HEK293 (cell line): ENCODE measurements around the gene MCTP1.

ENCODE experiments used
- CTCF ChIA-PET: fragments of 350-600 bp; formaldehyde crosslinking; extraction: SDS; loops from one replicate; lab custom pipeline; 2021; ENCODE audit warnings: antibody characterized with exemption; lab: Yijun Ruan, JAX
- POLR2A ChIA-PET: fragments of 300-600 bp; formaldehyde crosslinking; extraction: SDS; loops from one replicate; lab custom pipeline; 2020; ENCODE audit warnings: antibody characterized with exemption, inconsistent platforms; lab: Yijun Ruan, JAX
- H3K27ac ChIP-seq: fragments of 200-500 bp; sonication (Bioruptor generic); 2 replicates; pipeline ENCODE4 v1.5.1; 2014; ENCODE audit warnings: low read depth, low read length, control low read depth, inconsistent platforms; ENCODE audit errors: extremely low read depth
- H3K36me3 ChIP-seq, 2 experiments: fragments of 200-500 bp in 1 of 2; sonication (Bioruptor generic) in 1 of 2; 1 replicate in 1 of 2; 2 replicates in 1 of 2; pipeline ENCODE4 v1.5.1; 2014 to 2017; ENCODE audit warnings: inconsistent platforms in 2 of 2, low read length in 2 of 2; ENCODE audit not compliant: control insufficient read depth in 2 of 2, insufficient read depth in 1 of 2
- H3K4me1 ChIP-seq: fragments of 200-500 bp; sonication (Bioruptor generic); 2 replicates; pipeline ENCODE4 v1.5.1; 2014; ENCODE audit warnings: mild to moderate bottlenecking, low read length, inconsistent platforms; ENCODE audit not compliant: control insufficient read depth, insufficient read depth
- H3K4me3 ChIP-seq: 2 replicates; pipeline ENCODE4 v1.5.1; 2011; ENCODE audit warnings: low read depth, mild to moderate bottlenecking, control low read depth, low read length, moderate library complexity
- H3K9me3 ChIP-seq: fragments of 200-500 bp; sonication (Bioruptor generic); 2 replicates; pipeline ENCODE4 v1.5.1; 2014; ENCODE audit warnings: low read depth, low read length, inconsistent platforms; ENCODE audit not compliant: control insufficient read depth, insufficient read depth
- GLIS1 ChIP-seq: fragments of 450-650 bp; formaldehyde crosslinking; IDR thresholded peaks from 2 replicates; pipeline ENCODE4 v1.5.1; 2016; ENCODE audit warnings: missing biosample characterization, missing genetic modification characterization
- KLF1 ChIP-seq: fragments of 450-650 bp; formaldehyde crosslinking; IDR thresholded peaks from 2 replicates; pipeline ENCODE4 v1.5.1; 2016; ENCODE audit warnings: missing biosample characterization, missing genetic modification characterization
- KLF7 ChIP-seq: fragments of 450-650 bp; formaldehyde crosslinking; IDR thresholded peaks from 2 replicates; pipeline ENCODE4 v1.5.1; 2016; ENCODE audit warnings: missing biosample characterization, missing genetic modification characterization, borderline replicate concordance
- ZFHX2 ChIP-seq: fragments of 450-650 bp; formaldehyde crosslinking; conservative IDR thresholded peaks from 2 replicates; pipeline ENCODE4 v1.5.1; 2016; ENCODE audit warnings: missing biosample characterization, missing genetic modification characterization
- ZFP69B ChIP-seq: fragments of 450-650 bp; formaldehyde crosslinking; IDR thresholded peaks from 2 replicates; pipeline ENCODE4 v1.5.1; 2016; ENCODE audit warnings: missing biosample characterization, missing genetic modification characterization
- ZNF146 ChIP-seq: fragments of 450-650 bp; formaldehyde crosslinking; IDR thresholded peaks from 2 replicates; pipeline ENCODE4 v1.5.1; 2016; ENCODE audit warnings: missing biosample characterization, missing genetic modification characterization
- ZNF341 ChIP-seq: fragments of 450-650 bp; formaldehyde crosslinking; IDR thresholded peaks from 2 replicates; pipeline ENCODE4; 2016; ENCODE audit warnings: low read depth, missing biosample characterization, missing genetic modification characterization
- ZNF362 ChIP-seq: fragments of 450-650 bp; formaldehyde crosslinking; IDR thresholded peaks from 2 replicates; pipeline ENCODE4 v1.5.1; 2016; ENCODE audit warnings: missing biosample characterization, missing genetic modification characterization
- ZNF37A ChIP-seq: fragments of 450-650 bp; IDR thresholded peaks from 2 replicates; pipeline ENCODE4 v1.5.1; 2018; ENCODE audit warnings: missing biosample characterization, missing genetic modification characterization
- ZNF501 ChIP-seq: fragments of 450-650 bp; formaldehyde crosslinking; IDR thresholded peaks from 2 replicates; pipeline ENCODE4 v1.5.1; 2016; ENCODE audit warnings: missing biosample characterization, missing genetic modification characterization
- ZNF518A ChIP-seq: fragments of 450-650 bp; formaldehyde crosslinking; conservative IDR thresholded peaks from 2 replicates; pipeline ENCODE4 v1.5.1; 2016; ENCODE audit warnings: low read depth, missing biosample characterization, missing genetic modification characterization
- ZNF530 ChIP-seq: fragments of 450-650 bp; formaldehyde crosslinking; IDR thresholded peaks from 2 replicates; pipeline ENCODE4 v1.5.1; 2016; ENCODE audit warnings: low read depth, missing biosample characterization, missing genetic modification characterization
- ZNF664 ChIP-seq: fragments of 450-650 bp; formaldehyde crosslinking; IDR thresholded peaks from 2 replicates; pipeline ENCODE4 v1.5.1; 2016; ENCODE audit warnings: missing biosample characterization, missing genetic modification characterization
- ZNF704 ChIP-seq: fragments of 450-650 bp; formaldehyde crosslinking; IDR thresholded peaks from 2 replicates; pipeline ENCODE4 v1.5.1; 2016; ENCODE audit warnings: missing biosample characterization, missing genetic modification characterization
- ZSCAN5A ChIP-seq: fragments of 450-650 bp; formaldehyde crosslinking; IDR thresholded peaks from 2 replicates; pipeline ENCODE4 v1.5.1; 2016; ENCODE audit warnings: missing biosample characterization, missing genetic modification characterization
- TF ChIP-seq, protein P1 (sequence below): fragments of 450-650 bp; formaldehyde crosslinking; IDR thresholded peaks from 2 replicates; pipeline ENCODE4 v1.5.1; 2016; ENCODE audit warnings: missing biosample characterization, missing genetic modification characterization

Gene MCTP1

DNA sequence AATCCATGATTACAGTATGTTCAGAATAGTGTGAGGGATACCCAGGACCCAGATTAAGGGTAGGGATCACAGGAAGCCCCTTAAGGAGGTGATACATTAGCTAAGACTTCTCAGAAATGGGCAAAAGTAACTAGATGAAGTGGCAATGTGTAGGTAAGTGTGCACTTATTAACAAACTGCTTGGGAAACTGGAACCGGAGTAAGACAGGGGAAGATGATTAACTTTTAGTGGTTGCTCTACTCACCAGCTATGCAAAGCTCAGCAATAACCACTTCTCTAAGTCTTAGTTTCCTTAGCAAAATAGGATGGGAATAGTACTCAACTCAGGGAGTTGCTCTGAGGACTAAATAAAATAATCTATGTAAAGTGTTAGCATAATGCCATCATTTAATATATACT is 182.2 kb downstream of the MCTP1 start:
- Histone ChIP-seq H3K36me3 (no peaks in the 10 kb centered on the region), H3K9me3 (no peaks in the 10 kb centered on the region), H3K27ac (no peak overlapping the region), H3K4me3 (no peak overlapping the region), H3K4me1 (no peaks in the 10 kb centered on the region)
- ChIA-PET POLR2A (no interaction called here), CTCF (interaction anchor here (1.1 kb wide), 1 partner anchor 112 kb away, joined by 4 read pairs; no protein-coding TSS in a partner anchor)
- no peak for TF ChIP-seq ZFHX2 (tag by site-specific recombination)
- no peak for TF ChIP-seq ZNF664 (tag by site-specific recombination)
- TF ChIP-seq ZNF341 = no peak
- no peak for TF ChIP-seq GLIS1
- no peak for TF ChIP-seq ZNF518A (tag by site-specific recombination)
- no peak for TF ChIP-seq ZSCAN5A (tag by site-specific recombination)
- no peak for TF ChIP-seq ZNF530 (tag by site-specific recombination)
- TF ChIP-seq ZNF704 (tag by site-specific recombination) = no peak
- TF ChIP-seq KLF1 (tag by site-specific recombination) = no peak
- no peak for TF ChIP-seq ZNF146 (tag by site-specific recombination)
- no peak for TF ChIP-seq KLF7 (tag by site-specific recombination)
- no peak for TF ChIP-seq ZNF362
- TF ChIP-seq, protein P1, sequence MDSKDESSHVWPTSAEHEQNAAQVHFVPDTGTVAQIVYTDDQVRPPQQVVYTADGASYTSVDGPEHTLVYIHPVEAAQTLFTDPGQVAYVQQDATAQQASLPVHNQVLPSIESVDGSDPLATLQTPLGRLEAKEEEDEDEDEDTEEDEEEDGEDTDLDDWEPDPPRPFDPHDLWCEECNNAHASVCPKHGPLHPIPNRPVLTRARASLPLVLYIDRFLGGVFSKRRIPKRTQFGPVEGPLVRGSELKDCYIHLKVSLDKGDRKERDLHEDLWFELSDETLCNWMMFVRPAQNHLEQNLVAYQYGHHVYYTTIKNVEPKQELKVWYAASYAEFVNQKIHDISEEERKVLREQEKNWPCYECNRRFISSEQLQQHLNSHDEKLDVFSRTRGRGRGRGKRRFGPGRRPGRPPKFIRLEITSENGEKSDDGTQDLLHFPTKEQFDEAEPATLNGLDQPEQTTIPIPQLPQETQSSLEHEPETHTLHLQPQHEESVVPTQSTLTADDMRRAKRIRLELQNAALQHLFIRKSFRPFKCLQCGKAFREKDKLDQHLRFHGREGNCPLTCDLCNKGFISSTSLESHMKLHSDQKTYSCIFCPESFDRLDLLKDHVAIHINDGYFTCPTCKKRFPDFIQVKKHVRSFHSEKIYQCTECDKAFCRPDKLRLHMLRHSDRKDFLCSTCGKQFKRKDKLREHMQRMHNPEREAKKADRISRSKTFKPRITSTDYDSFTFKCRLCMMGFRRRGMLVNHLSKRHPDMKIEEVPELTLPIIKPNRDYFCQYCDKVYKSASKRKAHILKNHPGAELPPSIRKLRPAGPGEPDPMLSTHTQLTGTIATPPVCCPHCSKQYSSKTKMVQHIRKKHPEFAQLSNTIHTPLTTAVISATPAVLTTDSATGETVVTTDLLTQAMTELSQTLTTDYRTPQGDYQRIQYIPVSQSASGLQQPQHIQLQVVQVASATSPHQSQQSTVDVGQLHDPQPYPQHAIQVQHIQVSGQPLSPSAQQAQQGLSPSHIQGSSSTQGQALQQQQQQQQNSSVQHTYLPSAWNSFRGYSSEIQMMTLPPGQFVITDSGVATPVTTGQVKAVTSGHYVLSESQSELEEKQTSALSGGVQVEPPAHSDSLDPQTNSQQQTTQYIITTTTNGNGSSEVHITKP (tag by site-specific recombination) = no peak
- no peak for TF ChIP-seq ZNF501 (tag by site-specific recombination)
- TF ChIP-seq ZNF37A (tag by site-specific recombination) = no peak
- TF ChIP-seq ZFP69B (tag by site-specific recombination) = no peak
